ENCODE results near the gene TST. TPM values are rescaled to one million over a fixed set of nuclear protein-coding genes. Genes with fewer than 3 reads are reported as not detected.

TST gene
- total RNA-seq, 4 donors from 2014 or later, result 42.2 to 66.5 (median 51.9) TPM

DNA sequence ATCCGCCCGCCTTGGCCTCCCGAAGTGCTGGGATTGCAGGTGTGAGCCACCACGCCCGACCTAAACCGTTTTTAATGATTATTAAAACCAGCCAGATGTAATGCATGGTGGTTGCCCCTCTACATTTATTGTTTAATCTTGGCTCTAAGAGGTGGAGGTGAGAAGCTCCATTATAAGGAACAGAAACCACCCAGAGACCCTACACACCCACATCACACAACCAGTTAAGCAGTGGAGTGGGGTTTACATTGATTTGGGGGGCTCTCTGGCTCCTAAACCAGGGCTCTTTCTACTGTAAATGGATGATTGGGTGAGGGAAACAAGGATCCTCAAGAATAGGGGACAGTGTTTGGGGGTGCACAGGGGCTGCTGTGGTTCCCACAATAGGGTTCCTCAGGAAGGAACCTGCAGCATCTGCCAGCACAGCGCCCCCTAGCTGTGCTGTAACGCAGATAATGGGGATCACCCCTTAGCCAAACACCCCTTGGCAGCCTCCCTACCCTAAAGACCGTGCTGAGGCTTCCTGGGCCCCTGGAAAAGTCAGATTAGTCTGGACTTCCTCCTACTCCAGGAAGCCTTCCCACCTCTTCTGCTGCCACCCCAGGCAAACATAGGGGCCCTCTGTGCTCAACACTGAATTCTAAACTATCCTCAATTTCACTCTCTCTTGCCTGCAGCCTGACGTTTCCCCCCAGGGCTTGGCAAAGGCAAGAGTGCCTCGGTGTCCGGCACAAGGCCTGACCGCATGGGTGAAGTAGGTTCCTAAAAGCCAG is 2.6 kb upstream of the TST start:
- no peaks in the 10 kb centered on the region for H3K27me3 ChIP-seq
- in situ Hi-C loops (cut with MboI; ENCODE audit: low sequenced_read_pairs in 4 of 4), result no loop called here
- TF ChIP-seq, protein P1, sequence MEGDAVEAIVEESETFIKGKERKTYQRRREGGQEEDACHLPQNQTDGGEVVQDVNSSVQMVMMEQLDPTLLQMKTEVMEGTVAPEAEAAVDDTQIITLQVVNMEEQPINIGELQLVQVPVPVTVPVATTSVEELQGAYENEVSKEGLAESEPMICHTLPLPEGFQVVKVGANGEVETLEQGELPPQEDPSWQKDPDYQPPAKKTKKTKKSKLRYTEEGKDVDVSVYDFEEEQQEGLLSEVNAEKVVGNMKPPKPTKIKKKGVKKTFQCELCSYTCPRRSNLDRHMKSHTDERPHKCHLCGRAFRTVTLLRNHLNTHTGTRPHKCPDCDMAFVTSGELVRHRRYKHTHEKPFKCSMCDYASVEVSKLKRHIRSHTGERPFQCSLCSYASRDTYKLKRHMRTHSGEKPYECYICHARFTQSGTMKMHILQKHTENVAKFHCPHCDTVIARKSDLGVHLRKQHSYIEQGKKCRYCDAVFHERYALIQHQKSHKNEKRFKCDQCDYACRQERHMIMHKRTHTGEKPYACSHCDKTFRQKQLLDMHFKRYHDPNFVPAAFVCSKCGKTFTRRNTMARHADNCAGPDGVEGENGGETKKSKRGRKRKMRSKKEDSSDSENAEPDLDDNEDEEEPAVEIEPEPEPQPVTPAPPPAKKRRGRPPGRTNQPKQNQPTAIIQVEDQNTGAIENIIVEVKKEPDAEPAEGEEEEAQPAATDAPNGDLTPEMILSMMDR (IDR thresholded peaks at IDR 0.05 in 4 of 5, conservative IDR thresholded peaks at IDR 0.05 in 1 of 5), result peak; percentile 48 to 76 (median 65)
- no peak for TF ChIP-seq POLR2A (IDR thresholded peaks at IDR 0.05)
- H3K4me1 ChIP-seq, result peaks cover 18 to 33% of the 10 kb centered on the region in 2 donors
- intact Hi-C loops (cut with DNase I; ENCODE audit: low total_unique reads), result no loop called here
- peaks cover 0 to 25% of the 10 kb centered on the region in 2 donors for H3K36me3 ChIP-seq
- no peak overlapping the region for H3K27ac ChIP-seq
- DNase-seq (no peak), ATAC-seq (no peak)
- no peaks in the 10 kb centered on the region for H3K9me3 ChIP-seq
- no peak overlapping the region for H3K4me3 ChIP-seq

GRCh38 chr22:37021041-37021440 is 1.8 kb upstream of the TST start:
- Histone ChIP-seq H3K4me3 (peak overlapping the region in 1 of 4 donors; percentile 74), H3K4me1 (peaks cover 23 to 33% of the 10 kb centered on the region in 2 donors)

DNA sequence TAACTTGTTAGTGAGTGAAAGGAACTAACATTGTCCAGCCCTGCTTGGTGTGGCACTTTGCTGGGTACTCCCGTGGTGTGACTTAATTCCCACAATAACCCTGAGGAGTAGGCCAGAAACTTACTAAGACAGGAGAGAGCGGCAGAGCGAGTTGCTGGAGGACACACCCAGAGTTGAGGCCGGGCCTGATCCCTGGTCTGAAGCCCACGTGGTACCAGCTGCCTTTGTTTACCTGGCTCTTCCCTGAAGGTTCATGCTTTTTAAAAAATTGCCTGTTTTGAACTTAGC is 889 bp upstream of the TST start:
- intact Hi-C loops (cut with DNase I; ENCODE audit: low total_unique reads), result no loop called here
- peak; percentile 45 to 52 for ATAC-seq
- in situ Hi-C loops (cut with MboI; ENCODE audit: low sequenced_read_pairs in 4 of 4), result no loop called here

More at GRCh38 chr22:37021041-37021440, 1.8 kb upstream of the TST start:
- in situ Hi-C loops (cut with MboI; ENCODE audit: low sequenced_read_pairs in 4 of 4) (no loop called here), intact Hi-C loops (cut with DNase I; ENCODE audit: low total_unique reads) (no loop called here)
- TF ChIP-seq, protein P1 (IDR thresholded peaks at IDR 0.05 in 4 of 5, conservative IDR thresholded peaks at IDR 0.05 in 1 of 5), result no peak
- TF ChIP-seq POLR2A (IDR thresholded peaks at IDR 0.05), result no peak
- Histone ChIP-seq H3K27me3 (no peaks in the 10 kb centered on the region), H3K27ac (peak overlapping the region in 3 of 4 donors; percentile 88 to 99 (median 97)), H3K36me3 (peaks cover 0 to 17% of the 10 kb centered on the region in 2 donors), H3K9me3 (no peaks in the 10 kb centered on the region)
- DNase-seq (no peak), ATAC-seq (no peak)

DNA sequence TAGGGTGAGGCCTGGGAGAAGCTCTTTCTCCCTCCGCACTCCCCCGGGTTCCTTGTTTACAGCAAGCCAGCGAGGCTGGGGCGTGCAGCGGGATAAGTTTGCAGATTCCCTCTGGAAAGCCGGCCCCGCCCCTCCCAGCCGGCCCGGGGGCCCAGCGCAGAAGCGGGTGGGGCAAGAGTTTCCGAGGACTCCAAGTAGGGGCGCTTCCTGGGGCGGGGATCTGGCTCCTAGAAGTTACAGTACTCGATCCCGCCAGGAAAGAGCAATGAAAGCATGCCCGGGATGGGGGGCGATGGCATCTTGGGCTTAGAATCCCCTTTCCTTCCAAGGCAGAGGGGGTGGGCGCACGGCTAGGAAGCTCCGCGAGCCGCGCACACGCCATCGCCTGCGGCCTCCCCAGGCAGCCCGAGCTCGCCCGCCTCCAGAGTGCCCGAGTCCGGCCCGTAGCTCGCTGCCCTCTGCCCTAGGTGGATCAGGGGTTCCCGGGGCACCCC is 385 bp downstream of the TST start:
- H3K9me3 ChIP-seq, result no peaks in the 10 kb centered on the region
- in situ Hi-C loops (cut with MboI; ENCODE audit: low sequenced_read_pairs in 4 of 4) (no loop called here), intact Hi-C loops (cut with DNase I; ENCODE audit: low total_unique reads) (loop anchor here (1.0 to 2.0 kb wide), 2 partner anchors 40 to 179 kb away; no protein-coding TSS in a partner anchor)
- H3K4me1 ChIP-seq, result peaks cover 23 to 33% of the 10 kb centered on the region in 2 donors
- H3K4me3 ChIP-seq, result peak overlapping the region; percentile 74 to 85 (median 78)
- H3K27me3 ChIP-seq, result no peaks in the 10 kb centered on the region
- no peak for TF ChIP-seq POLR2A (IDR thresholded peaks at IDR 0.05)
- TF ChIP-seq, protein P1 (IDR thresholded peaks at IDR 0.05 in 4 of 5, conservative IDR thresholded peaks at IDR 0.05 in 1 of 5), result no peak
- DNase-seq (peak; percentile 24 to 41), ATAC-seq (peak; percentile 39 to 43)
- H3K36me3 ChIP-seq, result no peaks in the 10 kb centered on the region
- peak overlapping the region; percentile 85 to 99 (median 92) for H3K27ac ChIP-seq

More for the DNA sequence above, 889 bp upstream of the TST start:
- Histone ChIP-seq H3K27me3 (no peaks in the 10 kb centered on the region), H3K9me3 (no peaks in the 10 kb centered on the region), H3K4me3 (peak overlapping the region; percentile 74 to 99 (median 84)), H3K36me3 (peaks cover 0 to 8% of the 10 kb centered on the region in 2 donors), H3K27ac (peak overlapping the region; percentile 88 to 99 (median 96)), H3K4me1 (peaks cover 23 to 33% of the 10 kb centered on the region in 2 donors)
- no peak for TF ChIP-seq POLR2A (IDR thresholded peaks at IDR 0.05)
- TF ChIP-seq, protein P1 (IDR thresholded peaks at IDR 0.05 in 4 of 5, conservative IDR thresholded peaks at IDR 0.05 in 1 of 5), result no peak
- peak in 1 of 2 donors; percentile 29 for DNase-seq

All from gastrocnemius medialis (tissue), 4 donors.